Kidney (tissue), 14 donors: ENCODE data around the gene HRH2. TPM values are rescaled to one million over a fixed set of nuclear protein-coding genes. Genes with fewer than 3 reads are reported as not detected.
A peak's percentile ranks its signal among the peaks of the same experiment; 100 is the strongest.

Experiments used
- DNase-seq, 5 donors: peaks; one replicate each; pipeline ENCODE4 v3.0.0-alpha.2; 2013 to 2020
- FAIRE-seq: peaks from 2 replicates; lab custom pipeline; 2012; peaks lifted over from hg19 to GRCh38; lab: Jason Lieb, UNC
- H3K27ac ChIP-seq, 2 donors: one replicate each; pipeline ENCODE4 v1.7.0; 2013; ENCODE audit warnings: low read depth in 2 of 2, low read length in 2 of 2, inconsistent platforms in 1 of 2
- H3K27me3 ChIP-seq: one replicate; pipeline ENCODE4 v1.7.1; 2013; ENCODE audit warnings: low read length, inconsistent platforms; ENCODE audit not compliant: control insufficient read depth, insufficient read depth
- H3K36me3 ChIP-seq, 3 donors: one replicate each; pipeline versions ENCODE4 v1.7.0 to v1.7.1; 2013; ENCODE audit warnings: low read length in 3 of 3, control low read depth in 1 of 3, inconsistent platforms in 1 of 3; ENCODE audit not compliant: insufficient read depth in 3 of 3, control insufficient read depth in 2 of 3
- H3K4me1 ChIP-seq, 3 donors: one replicate each; pipeline versions ENCODE4 v1.7.0 to v1.7.1; 2013; ENCODE audit warnings: low read length in 3 of 3, inconsistent platforms in 1 of 3, low read depth in 1 of 3; ENCODE audit not compliant: control insufficient read depth in 2 of 3, insufficient read depth in 2 of 3
- H3K4me3 ChIP-seq, 3 donors: one replicate each; pipeline versions ENCODE4 v1.7.0 to v1.8.1; 2013; ENCODE audit warnings: low read length in 3 of 3, control low read depth in 1 of 3, inconsistent platforms in 1 of 3
- H3K9ac ChIP-seq, 3 donors: one replicate each; pipeline versions ENCODE4 v1.7.0 to v1.7.1; 2013; ENCODE audit warnings: low read length in 3 of 3, control low read depth in 1 of 3, inconsistent platforms in 1 of 3
- H3K9me3 ChIP-seq, 3 donors: one replicate each; pipeline versions ENCODE4 v1.7.0 to v1.7.1; 2013; ENCODE audit warnings: low read length in 3 of 3, control low read depth in 1 of 3, inconsistent platforms in 1 of 3; ENCODE audit not compliant: control insufficient read depth in 2 of 3, insufficient read depth in 1 of 3
- intact Hi-C: fragments of 100-400 bp; cut with DNase I; formaldehyde crosslinking; loops from one replicate; pipeline ENCODE4 v1.11.1; 2022
- polyA plus RNA-seq: library from polyadenylated mRNA; stranded (reverse); fragments of 350-450 nt; fragmentation: Illumina TruSeq; extraction: RNeasy Lipid Tissue Mini Kit (QIAGEN cat#74804); gene quantifications from one replicate; pipeline ENCODE4 v1.2.3, GENCODE V29; 2014; ENCODE audit warnings: low read depth, low replicate concordance; ENCODE audit not compliant: insufficient read depth
- total RNA-seq: library from RNA; stranded (reverse); fragmentation: NEBNext Ultra II Directional; extraction: Animal tissue kit (Norgen Biotek cat#: 25700); gene quantifications from one replicate; pipeline ENCODE4 v1.2.1, GENCODE V29; 2021
- TF ChIP-seq, protein P1 (sequence below): IDR thresholded peaks from 3 replicates; pipeline ENCODE4 v1.5.1; 2012; ENCODE audit warnings: mild to moderate bottlenecking, moderate library complexity, borderline replicate concordance; ENCODE audit not compliant: insufficient read depth; ENCODE audit errors: extremely low read depth
- donor health status: control.
- donor health status: control.
- donor health status: control.
- donor health status: control.
- donor health status: control.
- donor health status: DM: yes; HTN: yes; CAD: no.
- donor health status: Normal renal cell carcinoma (clear cell type).

Gene HRH2
- total and polyA plus RNA-seq, 2 donors from 2014 or later: 1.9 to 10.6 TPM

DNA sequence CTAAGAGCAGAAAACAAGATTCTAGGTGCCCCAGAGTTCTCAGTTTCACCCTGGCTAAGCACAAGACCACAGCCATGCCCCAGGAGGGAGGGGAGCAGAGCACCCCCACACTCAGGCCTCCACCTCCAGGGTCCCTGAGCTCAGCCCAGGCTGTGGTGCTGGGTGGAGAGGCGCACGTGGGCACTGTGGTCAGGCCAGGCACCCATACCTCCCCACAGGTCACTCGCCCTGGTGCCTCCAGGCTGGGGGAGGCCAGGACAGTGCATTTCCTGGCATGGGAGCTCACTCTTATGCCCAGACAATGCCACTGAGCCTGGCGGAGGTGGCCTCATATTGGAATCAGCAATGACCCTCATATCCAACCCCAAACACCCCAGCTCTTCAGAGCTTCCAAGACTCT, 78.8 kb downstream of the HRH2 start:
- Histone ChIP-seq H3K9ac (no peak overlapping the region), H3K27ac (no peak overlapping the region), H3K36me3 (no peaks in the 10 kb centered on the region), H3K4me3 (no peak overlapping the region), H3K27me3 (no peaks in the 10 kb centered on the region), H3K4me1 (no peaks in the 10 kb centered on the region), H3K9me3 (no peaks in the 10 kb centered on the region)
- TF ChIP-seq, protein P1, sequence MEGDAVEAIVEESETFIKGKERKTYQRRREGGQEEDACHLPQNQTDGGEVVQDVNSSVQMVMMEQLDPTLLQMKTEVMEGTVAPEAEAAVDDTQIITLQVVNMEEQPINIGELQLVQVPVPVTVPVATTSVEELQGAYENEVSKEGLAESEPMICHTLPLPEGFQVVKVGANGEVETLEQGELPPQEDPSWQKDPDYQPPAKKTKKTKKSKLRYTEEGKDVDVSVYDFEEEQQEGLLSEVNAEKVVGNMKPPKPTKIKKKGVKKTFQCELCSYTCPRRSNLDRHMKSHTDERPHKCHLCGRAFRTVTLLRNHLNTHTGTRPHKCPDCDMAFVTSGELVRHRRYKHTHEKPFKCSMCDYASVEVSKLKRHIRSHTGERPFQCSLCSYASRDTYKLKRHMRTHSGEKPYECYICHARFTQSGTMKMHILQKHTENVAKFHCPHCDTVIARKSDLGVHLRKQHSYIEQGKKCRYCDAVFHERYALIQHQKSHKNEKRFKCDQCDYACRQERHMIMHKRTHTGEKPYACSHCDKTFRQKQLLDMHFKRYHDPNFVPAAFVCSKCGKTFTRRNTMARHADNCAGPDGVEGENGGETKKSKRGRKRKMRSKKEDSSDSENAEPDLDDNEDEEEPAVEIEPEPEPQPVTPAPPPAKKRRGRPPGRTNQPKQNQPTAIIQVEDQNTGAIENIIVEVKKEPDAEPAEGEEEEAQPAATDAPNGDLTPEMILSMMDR: no peak
- FAIRE-seq (no peak), DNase-seq (peak in 1 of 5 donors; percentile 43)
- intact Hi-C loops: no loop called here

DNA sequence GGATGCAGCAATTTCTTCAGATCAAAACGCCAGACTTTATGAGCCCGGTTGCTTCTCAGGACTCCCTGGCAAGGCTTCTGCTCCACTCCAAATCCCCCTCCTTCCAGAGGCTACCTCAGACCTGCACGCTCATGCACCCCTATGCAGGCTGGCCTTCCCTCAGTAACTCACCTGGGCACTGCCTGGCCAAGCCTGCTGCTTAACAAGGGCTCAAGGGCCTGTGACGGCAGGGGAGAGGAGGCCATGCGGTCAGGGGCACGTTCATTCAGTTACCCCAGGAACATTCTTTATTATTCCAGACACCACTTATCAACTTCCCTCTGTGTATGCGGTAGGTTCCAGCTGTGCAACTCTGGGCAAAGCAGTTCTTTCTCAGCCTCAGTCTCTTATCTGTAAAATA, 79.6 kb downstream of the HRH2 start:
- peak in 1 of 5 donors; percentile 32 for DNase-seq
- H3K9ac ChIP-seq: no peak overlapping the region
- no peak overlapping the region for H3K27ac ChIP-seq
- TF ChIP-seq, protein P1: no peak
- H3K4me1 ChIP-seq: no peaks in the 10 kb centered on the region
- no peaks in the 10 kb centered on the region for H3K27me3 ChIP-seq
- intact Hi-C loops: no loop called here
- FAIRE-seq: no peak
- H3K9me3 ChIP-seq: no peaks in the 10 kb centered on the region
- no peak overlapping the region for H3K4me3 ChIP-seq
- no peaks in the 10 kb centered on the region for H3K36me3 ChIP-seq

DNA sequence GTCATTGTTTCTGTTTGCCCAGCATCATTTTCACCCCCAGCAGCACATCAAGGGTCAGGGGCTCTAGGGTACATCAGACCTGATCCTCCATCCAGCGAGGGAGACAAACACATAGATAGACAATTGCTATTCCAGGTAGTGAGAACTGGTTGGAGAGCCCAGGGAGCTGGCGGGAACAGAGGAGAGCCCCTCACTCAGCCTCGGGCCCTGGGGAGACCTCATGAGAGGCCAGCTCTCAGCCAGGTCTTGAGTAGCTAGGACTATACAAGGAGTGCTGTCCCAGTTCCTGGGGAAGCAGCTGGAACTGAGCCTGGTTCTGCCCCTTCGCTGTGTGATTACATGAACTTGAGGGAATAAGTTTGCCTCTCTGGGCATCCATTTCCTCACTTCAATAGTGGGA, 80.3 kb downstream of the HRH2 start:
- Histone ChIP-seq H3K27ac (no peak overlapping the region), H3K36me3 (no peaks in the 10 kb centered on the region), H3K4me1 (no peaks in the 10 kb centered on the region), H3K4me3 (no peak overlapping the region), H3K9ac (no peak overlapping the region), H3K27me3 (no peaks in the 10 kb centered on the region), H3K9me3 (no peaks in the 10 kb centered on the region)
- DNase-seq: no peak
- intact Hi-C loops: no loop called here
- TF ChIP-seq, protein P1: no peak
- FAIRE-seq: no peak

DNA sequence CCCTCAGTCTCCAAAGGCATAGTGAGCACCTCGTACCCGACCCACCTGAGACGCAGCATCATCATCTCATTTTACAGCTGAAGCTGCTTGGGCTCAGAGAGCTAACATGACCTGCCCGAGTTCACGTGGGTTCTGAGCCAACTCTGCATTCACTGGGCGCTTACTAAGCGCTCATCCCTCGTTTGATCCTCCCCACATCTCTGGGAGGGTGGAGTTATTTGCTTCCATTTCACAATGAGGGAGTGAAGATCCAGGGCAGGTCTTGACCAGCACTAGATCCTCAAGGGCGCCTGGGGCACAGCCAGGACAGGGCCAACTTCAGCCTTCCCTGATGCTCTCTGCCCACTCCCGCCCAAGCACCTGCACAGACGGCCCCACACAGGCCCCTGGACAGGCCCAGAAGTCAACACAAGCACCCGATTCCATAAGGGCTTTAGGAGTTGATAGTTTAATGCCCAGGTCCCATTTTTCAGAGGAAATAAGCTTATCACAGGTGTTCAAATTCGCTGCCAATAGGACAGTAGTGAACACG, 80.8 kb downstream of the HRH2 start:
- Histone ChIP-seq H3K4me3 (no peak overlapping the region), H3K9me3 (no peaks in the 10 kb centered on the region), H3K4me1 (no peaks in the 10 kb centered on the region), H3K36me3 (no peaks in the 10 kb centered on the region), H3K9ac (no peak overlapping the region), H3K27ac (no peak overlapping the region), H3K27me3 (no peaks in the 10 kb centered on the region)
- intact Hi-C loops: no loop called here
- TF ChIP-seq, protein P1: no peak
- DNase-seq (peak in 1 of 5 donors; percentile 36), FAIRE-seq (no peak)
